Fibroblast of the conjunctiva (primary cell): ENCODE data around the gene TRIM56.
A peak's percentile ranks its signal among the peaks of the same experiment; 100 is the strongest.
"Not testable (repeated sequence)": the region's sequence is repeated elsewhere in the genome, so short reads cannot be mapped to it uniquely, and the experiment has no call there.

ENCODE experiments used
- DNase-seq: peaks from one replicate; pipeline ENCODE4 v3.0.0-alpha.2; 2010; ENCODE audit warnings: low read depth

The TRIM56 gene

DNA sequence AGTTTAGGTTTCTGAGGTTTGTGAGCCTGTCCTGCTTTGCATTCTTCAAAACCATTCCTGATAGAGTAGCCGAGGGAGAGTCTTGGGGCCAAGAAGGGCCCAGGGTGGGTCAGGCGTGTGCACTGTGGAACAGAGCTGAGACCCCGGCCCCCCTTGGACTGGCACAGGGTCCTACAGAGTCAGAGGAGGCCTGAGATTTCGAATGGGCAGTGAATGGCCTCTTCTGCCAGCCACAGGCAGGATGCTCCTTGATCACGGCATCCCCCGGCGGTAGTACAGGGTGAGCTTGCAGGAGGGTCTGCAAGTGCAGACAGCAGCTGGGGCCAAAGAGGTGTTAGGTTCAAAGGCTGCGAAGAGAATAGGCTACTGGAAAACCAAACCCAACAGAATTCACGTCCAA, 4.6 kb downstream of the TRIM56 start:
- DNase-seq: no peak

DNA sequence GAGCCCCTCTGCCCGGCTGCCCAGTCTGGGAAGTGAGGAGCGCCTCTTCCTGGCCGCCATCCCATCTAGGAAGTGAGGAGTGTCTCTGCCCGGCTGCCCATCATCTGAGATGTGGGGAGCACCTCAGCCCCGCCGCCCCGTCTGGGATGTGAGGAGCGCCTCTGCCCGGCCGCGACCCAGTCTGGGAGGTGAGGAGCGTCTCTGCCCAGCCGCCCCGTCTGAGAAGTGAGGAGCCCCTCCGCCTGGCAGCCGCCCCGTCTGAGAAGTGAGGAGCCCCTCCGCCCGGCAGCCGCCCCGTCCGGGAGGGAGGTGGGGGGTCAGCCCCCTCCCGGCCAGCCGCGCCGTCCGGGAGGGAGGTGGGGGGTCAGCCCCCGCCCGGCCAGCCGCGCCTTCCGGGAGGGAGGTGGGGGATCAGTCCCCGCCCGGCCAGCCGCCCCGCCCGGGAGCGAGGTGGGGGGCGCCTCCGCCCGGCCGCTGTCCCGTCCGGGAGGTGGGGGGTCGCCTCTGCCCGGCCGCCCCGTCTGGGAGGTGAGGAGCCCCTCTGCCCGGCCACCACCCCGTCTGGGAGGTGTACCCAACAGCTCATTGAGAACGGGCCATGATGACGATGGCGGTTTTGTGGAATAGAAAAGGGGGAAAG, 7.1 kb downstream of the TRIM56 start:
- not testable (repeated sequence) for DNase-seq

DNA sequence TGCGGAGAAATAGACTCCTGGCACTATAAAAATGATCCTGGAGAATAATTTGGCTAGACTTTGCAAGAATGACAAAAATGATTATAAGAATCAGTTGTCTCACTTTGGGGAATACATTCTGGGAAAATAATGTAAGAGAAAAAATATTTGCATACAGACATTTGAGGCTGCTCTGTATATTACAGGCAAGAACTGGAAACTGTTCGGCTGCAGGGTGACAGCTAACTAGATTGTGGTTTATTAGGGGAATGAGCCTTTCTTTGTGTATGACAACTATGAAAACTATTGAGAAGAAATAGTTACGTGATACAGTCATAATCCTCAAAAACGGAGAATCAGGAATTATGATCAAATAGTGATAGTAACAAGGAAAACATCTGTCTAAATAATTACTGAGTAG, 8.6 kb downstream of the TRIM56 start:
- DNase-seq: no peak

DNA sequence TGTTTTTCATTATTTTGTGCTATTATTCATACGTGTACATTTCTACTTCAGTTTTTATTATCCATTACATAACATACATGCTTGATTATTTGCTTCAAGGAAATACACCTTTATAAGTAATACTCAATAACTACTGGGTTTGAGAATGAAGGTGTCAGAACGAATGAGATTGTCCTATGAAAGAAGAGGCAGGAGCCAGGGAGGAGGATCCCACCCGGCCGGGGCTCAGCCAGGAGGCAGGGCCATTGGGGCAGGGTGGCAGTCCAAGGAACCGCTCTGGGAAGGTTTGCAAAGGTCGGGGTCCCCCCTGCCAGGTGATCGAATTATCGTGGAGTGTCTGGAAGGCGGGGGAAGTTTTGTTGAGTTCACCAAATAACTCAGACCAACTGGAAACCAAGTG, 9.1 kb downstream of the TRIM56 start:
- DNase-seq: no peak

DNA sequence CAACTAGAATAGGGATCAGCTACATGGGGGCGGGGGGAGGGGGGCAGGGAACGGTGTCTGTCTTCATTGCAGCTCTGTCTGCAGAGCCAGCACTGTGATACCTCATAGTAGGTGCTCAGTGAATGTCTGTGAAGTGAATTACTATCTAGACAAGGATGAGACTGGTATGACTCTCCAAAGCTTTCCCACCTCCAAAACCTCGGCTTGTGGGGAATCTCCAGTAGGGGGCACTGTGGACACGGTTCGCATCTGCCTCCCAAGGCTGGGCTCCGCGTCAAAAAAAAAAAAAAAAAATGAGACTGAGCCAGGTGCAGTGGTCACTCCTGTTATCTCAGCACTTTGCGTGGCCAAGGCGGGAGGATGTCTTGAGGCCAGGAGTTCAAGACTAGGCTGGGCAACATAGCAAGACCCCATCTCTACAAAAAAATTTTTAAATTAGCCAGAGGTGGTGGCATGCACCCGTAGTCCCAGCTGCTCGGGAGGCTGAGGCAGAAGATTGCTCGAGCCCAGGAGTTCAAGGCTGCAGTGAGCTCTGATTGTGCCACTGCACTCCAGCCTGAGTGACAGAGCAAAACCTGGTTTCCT, 9.6 kb downstream of the TRIM56 start:
- DNase-seq: peak; percentile 48

DNA sequence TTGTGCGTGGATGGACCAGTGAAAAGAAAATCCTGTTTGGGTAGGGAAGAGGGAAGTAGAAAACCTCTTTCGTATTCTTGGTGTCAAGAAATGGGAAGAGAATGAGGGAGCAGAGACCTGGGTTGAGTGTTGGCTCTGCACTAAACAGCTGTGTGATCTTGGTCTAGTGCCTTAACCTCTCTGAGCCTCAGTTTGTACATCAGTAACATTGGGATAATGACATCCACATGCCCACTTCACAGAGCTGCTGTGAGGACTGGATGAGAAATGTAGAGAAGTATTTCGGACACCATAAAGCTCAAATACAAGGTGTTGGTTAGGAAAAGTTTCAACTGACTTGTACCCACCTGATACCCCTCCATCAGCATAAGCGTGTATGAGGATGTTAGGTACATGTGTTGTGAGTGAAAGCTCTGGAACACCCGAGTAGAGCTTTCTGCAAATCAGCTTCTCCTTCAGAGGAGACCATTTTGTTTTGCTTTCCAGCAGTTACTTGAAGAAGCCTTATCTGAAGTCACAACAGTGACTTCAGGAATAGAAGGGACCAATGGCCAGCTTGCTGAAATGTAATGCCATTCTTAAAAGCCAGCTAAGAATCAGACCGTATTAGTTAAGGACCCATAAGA, 11.2 kb downstream of the TRIM56 start:
- no peak for DNase-seq

DNA sequence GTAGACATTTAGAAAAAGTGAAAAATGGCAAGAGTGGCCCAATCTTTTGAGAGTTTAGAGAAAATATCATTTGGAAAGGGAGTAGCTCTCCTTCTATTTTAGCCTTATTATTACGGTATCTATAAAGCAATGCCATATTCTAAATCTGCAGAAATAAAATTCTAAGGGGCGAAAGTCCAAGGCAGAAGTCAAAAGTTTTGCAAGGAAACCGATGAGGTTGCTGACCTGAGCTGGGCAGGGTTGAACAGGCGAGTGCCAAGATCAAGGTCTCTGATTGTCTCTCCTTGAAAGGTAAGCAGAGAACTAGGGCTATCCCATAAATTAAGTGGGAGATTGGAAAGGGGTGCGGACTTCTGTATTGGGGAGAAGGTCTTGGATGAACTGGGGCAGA, 11.7 kb downstream of the TRIM56 start:
- no peak for DNase-seq

DNA sequence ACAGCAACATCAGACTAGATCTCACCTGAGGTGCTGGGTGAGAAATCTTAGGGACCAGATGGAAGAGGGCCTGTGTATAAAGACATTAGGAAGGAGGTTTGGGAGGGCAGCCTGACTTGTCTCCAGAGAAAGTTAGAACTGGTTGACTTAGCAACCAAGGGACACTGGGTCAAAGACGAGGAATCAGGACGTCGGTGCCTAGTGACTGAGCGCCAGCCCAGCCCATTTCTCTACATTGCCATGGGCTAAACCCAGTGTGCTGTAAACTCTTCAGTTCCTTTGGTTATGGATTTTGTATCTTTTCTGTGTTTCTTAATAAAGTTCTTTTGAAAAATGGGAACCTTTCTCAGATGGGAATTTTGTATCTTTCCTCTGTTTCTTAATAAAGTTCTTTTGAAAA, 12.3 kb downstream of the TRIM56 start:
- DNase-seq: no peak

DNA sequence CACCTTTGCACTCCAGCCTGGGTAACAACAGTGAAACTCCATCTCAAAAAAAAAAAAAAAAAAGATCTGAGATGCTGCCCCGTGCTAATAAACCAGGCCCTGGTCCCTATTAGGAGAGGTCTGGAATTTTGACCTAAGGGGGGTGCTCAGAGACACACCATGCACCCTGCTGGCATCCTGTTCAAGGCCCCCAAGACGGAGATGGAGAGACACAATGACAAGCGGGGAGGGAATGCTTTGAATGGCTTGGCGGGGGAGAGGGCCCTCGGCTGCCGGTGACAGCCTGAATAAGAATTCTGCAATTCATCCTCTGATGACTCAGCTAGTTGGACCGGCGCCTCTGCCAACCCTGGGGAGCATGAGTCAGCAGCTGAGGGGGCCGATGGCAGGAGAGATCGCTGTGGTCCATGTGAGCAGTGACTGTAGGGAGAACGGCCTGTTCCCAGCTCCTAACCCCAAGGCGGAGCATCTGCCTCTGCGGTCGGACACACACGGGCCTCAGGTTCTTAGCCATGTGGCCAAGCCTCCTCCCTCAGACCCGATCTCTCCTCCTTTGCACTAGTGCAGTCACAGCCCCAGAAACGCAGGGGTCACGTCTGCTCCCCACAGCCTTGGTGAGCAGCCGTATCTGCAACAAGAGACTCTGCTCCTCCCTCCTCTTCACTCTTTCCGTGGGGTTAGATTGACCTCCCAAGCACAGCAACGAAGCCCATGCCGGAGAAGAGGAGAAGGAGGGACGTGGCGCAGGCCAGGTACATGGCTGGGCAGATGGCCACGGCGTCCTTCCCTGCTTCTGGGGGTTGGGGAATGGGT, 14.9 kb downstream of the TRIM56 start:
- DNase-seq: peak; percentile 99

DNA sequence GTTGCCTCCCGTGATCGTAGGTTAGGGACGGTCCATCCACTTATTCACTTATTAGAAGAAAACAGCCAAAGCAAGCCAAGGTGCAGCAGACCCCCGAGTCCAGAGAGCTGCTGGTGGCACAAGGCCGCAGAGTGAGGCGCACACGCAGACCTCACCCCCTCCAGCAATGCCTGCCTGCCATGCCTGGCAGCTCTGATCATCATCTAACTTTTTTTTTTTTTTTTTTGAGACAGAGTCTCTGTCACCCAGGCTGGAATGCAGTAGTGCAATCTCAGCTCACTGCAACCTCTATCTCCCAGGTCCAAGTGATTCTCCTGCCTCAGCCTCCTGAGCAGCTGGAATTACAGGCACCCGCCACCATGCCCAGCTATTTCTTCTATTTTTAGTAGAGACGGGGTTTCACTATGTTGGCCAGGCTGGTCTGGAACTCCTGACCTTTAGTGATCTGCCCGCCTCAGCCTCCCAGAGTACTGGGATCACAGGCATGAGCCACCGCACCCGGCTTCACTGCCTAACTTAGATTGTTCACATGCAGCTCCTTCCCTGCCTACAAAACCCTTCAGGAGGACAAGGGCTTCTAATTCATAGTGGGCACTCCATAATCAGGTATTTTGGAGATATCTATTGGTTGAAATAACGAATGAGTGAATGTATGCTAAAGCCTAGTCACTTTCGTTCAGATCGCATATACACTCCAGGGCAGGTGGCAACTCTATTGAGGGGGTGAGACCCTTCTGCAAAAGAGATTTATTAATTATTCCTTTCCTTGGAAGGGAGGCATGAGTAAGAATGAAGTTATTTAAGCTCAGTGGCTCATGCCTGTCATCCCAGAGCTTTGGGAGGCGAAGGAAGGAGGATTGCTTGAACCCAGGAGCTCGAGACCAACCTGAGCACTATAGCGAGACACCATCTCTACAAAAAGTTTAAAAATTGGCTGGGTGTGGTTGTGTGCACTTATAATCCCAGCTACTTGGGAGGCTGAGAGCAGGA, 15.9 kb downstream of the TRIM56 start:
- no peak for DNase-seq

DNA sequence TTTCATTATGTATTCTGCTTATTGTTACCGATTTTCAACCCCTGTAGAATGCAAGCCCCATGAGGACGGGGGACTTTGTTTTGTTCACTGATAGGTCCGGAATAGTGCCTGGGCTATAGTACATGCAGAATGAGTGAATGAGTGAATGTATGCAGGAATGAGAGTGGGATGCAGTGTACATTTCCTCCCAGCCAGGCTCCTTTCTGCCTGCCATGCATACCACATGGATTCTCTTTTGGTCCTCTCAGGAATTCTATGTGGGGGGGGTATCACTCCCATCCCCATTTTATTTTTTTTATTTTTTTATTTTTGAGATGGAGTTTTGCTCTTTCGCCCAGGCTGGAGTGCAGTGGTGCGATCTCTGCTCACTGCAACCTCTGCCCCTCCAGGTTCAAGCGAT, 16.7 kb downstream of the TRIM56 start:
- DNase-seq: no peak

DNA sequence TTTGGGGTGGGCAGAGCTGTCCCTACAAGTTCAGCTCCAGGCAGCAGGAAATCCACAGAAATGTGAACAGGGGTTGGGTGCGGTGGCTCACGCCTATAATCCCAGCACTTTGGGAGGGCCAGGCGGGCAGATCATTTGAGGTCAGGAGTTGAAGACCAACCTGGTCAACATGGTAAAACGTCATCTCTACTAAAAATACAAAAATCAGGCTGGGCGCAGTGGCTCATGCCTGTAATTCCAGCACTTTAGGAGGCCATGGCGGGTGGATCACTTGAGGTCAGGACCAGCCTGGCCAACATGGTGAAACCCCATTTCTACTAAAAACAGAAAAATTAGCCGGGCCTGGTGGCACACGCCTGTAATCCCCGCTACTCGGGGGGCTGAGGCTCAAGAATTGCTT, 18.4 kb downstream of the TRIM56 start:
- DNase-seq: not testable (repeated sequence)

DNA sequence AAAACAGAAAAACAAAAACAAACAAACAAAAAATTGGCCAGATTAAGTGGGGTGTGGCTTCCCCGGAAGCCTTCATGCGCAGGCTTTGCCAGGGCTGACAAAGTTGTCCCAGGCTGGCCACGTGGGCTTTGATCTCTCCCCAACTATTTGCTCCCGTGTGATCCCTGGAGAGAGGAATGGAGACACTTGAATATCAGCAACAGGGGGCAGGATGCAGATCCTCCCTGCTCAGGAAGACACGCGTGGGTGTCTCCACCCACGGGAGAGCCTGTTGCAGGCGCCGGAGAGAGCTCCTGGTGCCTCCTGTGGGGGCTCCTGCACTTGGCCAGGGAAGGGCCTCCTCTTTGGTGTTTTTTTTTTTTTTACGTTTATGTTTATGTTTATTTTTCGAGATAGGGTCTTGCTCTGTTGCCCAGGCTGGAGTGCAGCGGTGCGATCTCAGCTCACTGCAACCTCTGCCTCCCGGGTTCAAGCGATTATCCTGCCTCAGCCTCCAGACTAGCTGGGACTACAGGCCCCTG, 19.0 kb downstream of the TRIM56 start:
- no peak for DNase-seq

DNA sequence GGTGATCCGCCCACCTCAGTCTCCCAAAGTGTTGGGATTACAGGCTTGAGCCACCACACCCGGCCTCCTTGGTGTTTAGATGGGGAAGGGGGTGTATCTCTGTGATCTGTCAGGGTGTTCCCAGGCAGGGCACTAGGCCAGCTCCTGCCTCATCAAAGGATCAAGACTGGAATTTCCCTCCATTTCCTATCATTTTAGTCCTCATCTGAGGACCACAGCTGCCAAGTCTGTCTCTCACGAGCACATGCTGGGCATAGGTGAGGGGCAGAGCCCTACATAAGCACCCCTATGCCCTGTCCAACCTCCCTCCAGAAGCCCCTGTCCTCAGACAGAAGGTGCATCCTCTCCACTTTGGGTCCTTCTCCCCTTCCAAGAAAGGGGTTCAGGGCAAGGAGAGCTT, 19.5 kb downstream of the TRIM56 start:
- no peak for DNase-seq

DNA sequence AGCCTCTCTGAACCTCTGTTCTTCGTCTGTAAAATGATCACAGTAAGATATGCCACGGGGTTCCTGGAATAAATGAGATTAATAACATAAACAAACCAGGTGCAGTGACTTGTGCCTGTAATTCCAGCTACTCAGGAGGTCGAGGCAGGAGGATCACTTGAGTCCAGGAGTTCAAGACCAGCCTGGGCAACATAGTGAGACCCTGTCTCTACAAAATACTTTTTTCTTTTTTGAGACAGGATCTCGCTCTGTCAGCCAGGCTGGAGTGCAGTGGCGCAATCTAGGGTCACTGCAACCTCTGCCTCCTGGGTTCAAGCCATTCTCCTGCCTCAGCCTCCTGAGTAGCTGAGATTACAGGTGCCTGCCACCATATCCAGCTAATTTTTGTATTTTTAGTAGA, 20.0 kb downstream of the TRIM56 start:
- DNase-seq: not testable (repeated sequence)

DNA sequence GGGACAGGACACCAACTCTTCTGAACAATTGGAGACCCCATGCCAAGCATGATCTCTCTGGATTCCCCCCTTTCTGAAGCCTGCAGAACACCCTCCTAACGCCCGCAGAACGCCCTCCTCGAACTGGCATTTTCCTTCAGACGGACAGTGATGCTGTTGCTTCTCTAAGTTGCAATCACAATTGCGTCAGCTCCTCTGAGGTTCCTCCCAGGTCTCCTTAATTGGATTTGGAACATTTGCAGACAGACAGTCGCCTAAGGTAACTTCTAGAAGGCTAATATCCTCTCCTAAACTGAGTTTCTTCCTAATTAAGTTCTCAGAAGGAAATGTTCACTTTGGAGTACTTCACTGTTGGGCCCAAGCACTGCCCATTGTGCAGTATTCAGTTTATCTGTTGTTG, 21.1 kb downstream of the TRIM56 start:
- DNase-seq: no peak

DNA sequence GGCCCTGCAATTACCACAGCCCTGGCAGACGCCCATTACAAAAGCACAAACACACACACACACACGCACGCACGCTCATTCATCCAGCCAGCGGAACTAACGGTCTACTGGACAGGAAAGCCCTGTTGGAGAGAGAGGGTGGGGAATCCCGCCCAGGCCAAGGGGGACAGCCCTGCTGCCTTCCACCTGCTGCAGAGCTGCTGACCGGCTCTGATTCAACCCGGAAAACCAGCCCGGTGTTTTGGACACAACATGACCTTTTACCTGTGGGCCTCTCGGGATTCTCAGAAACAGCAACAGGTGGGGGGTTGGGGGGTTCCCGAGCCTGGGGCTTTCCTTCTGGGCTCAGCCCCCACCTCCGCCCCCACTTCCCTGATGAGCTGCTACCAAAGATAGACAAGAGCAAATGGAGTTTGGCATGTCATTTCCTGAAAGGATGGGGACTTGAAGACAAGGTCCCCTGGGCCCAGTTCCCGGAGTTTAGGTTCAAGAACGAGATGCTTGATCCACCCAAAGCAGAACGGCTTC, 23.1 kb downstream of the TRIM56 start:
- DNase-seq: no peak

DNA sequence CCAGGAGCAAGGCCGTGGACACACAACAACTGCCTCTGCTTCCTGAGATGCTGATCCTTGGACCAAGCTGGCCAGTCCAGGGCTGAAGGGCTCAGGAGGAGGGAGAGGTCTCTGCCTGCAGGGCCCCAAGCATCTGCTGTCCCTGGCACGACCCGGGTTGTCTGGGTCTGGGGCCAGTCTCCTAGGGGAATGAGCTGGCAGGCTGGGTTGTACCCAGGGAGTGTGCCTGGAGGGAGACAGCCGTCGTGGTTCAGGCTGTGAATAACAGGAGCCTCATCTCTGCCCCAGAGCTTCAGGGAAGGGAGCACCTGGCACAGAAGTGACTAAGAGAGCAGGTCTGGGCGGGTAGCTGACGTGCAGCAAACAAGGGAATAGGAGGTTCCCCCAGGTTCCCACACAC, 23.7 kb downstream of the TRIM56 start:
- no peak for DNase-seq

DNA sequence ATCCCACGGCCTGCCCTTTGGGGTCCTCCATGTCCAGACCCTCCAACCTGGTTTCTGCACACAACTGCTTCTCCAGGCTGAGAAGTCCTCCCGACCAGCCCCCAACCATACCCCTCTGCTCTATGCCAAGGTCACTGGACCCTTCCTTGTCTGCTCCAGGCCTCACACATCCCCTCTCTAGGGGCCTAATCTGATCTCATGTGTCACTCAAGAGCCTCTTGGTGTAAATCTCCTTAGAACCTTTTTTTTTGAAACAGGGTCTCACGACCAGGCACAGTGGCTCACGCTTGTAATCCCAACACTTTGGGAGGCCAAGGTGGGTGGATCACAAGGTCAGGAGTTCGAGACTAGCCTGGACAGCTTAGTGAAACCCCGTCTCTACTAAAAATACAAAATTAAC, 24.1 kb downstream of the TRIM56 start:
- no peak for DNase-seq

DNA sequence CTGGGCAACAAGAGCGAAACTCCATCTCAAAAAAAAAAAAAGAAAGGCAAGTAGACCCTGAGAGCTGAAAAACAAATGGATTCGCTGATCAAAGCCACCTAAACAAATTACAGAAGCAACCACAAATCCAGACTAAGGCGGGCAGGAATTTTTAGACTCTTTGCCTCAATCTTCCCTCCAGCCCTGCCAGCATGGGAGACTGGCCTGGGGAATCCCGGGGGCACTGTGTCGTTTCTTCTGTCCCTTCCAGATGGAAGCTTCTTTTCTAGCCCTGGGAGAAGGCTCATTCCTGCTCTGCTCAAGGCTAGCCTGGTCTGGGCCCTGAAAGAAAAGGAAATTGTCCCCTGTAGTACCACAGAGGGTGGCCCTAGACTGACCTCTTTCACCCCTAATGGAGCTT, 26.0 kb downstream of the TRIM56 start:
- no peak for DNase-seq

DNA sequence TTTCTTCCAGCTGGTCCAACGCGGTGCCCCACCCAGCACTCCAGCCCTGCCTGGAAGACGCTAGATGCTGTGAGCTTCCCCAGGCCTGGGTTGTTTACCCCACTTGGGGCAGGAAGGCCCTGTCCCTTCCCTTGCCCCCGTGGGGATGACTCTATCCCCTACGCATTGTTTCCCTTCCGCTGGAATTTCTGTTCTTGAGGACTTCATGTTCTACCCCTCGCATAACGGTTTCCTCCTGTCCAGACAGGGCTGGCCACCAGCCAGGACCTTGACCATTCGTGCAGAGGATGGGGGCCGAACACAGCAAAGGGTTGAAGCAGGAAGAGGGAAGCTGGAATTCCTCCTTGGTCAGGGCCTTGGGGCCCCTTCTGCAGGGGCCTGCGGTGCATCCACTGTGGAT, 27.0 kb downstream of the TRIM56 start:
- DNase-seq: no peak
